HepG2 (cell line): ENCODE data around the gene ACYP2. TPM values are rescaled to one million over a fixed set of nuclear protein-coding genes. Genes with fewer than 3 reads are reported as not detected.

Experiments used
- ATF2 ChIP-seq: sonication (generic); formaldehyde crosslinking; IDR thresholded peaks from 2 replicates; pipeline ENCODE4 v1.4.0; 2020; ENCODE audit warnings: missing genetic modification reagents
- BCLAF1 ChIP-seq: fragments of 450-650 bp; IDR thresholded peaks from 2 replicates; pipeline ENCODE4 v1.6.1; 2017; ENCODE audit warnings: mild to moderate bottlenecking
- DR1 ChIP-seq: sonication (generic); formaldehyde crosslinking; IDR thresholded peaks from 2 replicates; pipeline ENCODE4 v1.8.0; 2021; ENCODE audit warnings: mild to moderate bottlenecking, missing genetic modification reagents, inconsistent platforms
- ELF3 ChIP-seq: IDR thresholded peaks from 2 replicates; pipeline ENCODE4 v1.6.1; 2016; ENCODE audit warnings: missing genetic modification reagents, missing compliant biosample characterization
- HINFP ChIP-seq: sonication (generic); formaldehyde crosslinking; IDR thresholded peaks from 2 replicates; pipeline ENCODE4 v1.4.0; 2020; ENCODE audit warnings: low read depth, mild to moderate bottlenecking, missing genetic modification reagents
- IKZF5 ChIP-seq: IDR thresholded peaks from 2 replicates; pipeline ENCODE4 v1.6.1; 2018; ENCODE audit warnings: missing genetic modification reagents, mild to moderate bottlenecking, missing compliant biosample characterization
- MTF1 ChIP-seq: sonication (generic); formaldehyde crosslinking; IDR thresholded peaks from 2 replicates; pipeline ENCODE4 v1.5.0; 2020; ENCODE audit warnings: missing genetic modification reagents
- NCOA5 ChIP-seq: sonication (generic); formaldehyde crosslinking; IDR thresholded peaks from 2 replicates; pipeline ENCODE4 v1.4.0; 2020; ENCODE audit warnings: missing genetic modification reagents
- NFIC ChIP-seq: IDR thresholded peaks from 2 replicates; pipeline ENCODE4 v1.6.1; 2012; ENCODE audit warnings: mild to moderate bottlenecking, low read length, inconsistent platforms
- NR0B2 ChIP-seq: sonication (generic); formaldehyde crosslinking; IDR thresholded peaks from 2 replicates; pipeline ENCODE4 v1.4.0; 2020; ENCODE audit warnings: mild to moderate bottlenecking, missing genetic modification reagents
- ONECUT2 ChIP-seq: sonication (generic); formaldehyde crosslinking; IDR thresholded peaks from 2 replicates; pipeline ENCODE4 v1.4.0; 2020; ENCODE audit warnings: missing genetic modification reagents
- PITX1 ChIP-seq: sonication (generic); formaldehyde crosslinking; IDR thresholded peaks from 2 replicates; pipeline ENCODE4 v1.5.1; 2020; ENCODE audit warnings: mild to moderate bottlenecking, missing genetic modification reagents
- SMAD1 ChIP-seq: sonication (generic); formaldehyde crosslinking; IDR thresholded peaks from 2 replicates; pipeline ENCODE4 v1.4.0; 2020; ENCODE audit warnings: missing genetic modification reagents, low read depth, mild to moderate bottlenecking, borderline replicate concordance
- SRY ChIP-seq: sonication (generic); formaldehyde crosslinking; IDR thresholded peaks from 2 replicates; pipeline ENCODE4 v1.8.0; 2022; ENCODE audit warnings: mild to moderate bottlenecking, missing genetic modification reagents
- U2AF2 ChIP-seq: fragments of 200-400 bp; formaldehyde crosslinking; IDR thresholded peaks from 2 replicates; pipeline ENCODE4 v1.6.1; 2017; ENCODE audit warnings: low read depth, mild to moderate bottlenecking, low read length
- ZFP1 ChIP-seq: IDR thresholded peaks from 2 replicates; pipeline ENCODE4 v1.6.1; 2016
- ZNF44 ChIP-seq: sonication (generic); formaldehyde crosslinking; IDR thresholded peaks from 2 replicates; pipeline ENCODE4 v1.5.1; 2020; ENCODE audit warnings: mild to moderate bottlenecking, missing genetic modification reagents
- ZNF567 ChIP-seq: sonication (generic); formaldehyde crosslinking; IDR thresholded peaks from 2 replicates; pipeline ENCODE4 v1.8.1; 2023; ENCODE audit warnings: mild to moderate bottlenecking, missing genetic modification reagents, borderline replicate concordance
- ZNF770 ChIP-seq: sonication (generic); formaldehyde crosslinking; IDR thresholded peaks from 2 replicates; pipeline ENCODE4 v1.5.0; 2020; ENCODE audit warnings: mild to moderate bottlenecking, missing genetic modification reagents
- ZSCAN30 ChIP-seq: sonication (generic); formaldehyde crosslinking; IDR thresholded peaks from 2 replicates; pipeline ENCODE4 v1.5.0; 2020; ENCODE audit warnings: mild to moderate bottlenecking, missing genetic modification reagents
- polyA plus RNA-seq, 8 experiments: library from polyadenylated mRNA; depleted of rRNA in 3 of 8; stranded (reverse) in 7 of 8; unstranded in 1 of 8; fragments of >200 nt; fragmentation: Illumina TruSeq in 4 of 8; extraction: Trizol in 4 of 8; gene quantifications; 2 replicates each; pipeline versions ENCODE4 v1.2.1 to v1.2.3, GENCODE V29; 2011 to 2016; ENCODE audit warnings: low read depth in 4 of 8, missing spikeins in 1 of 8, mixed read lengths in 1 of 8; ENCODE audit not compliant: insufficient read depth in 1 of 8
- total RNA-seq, 5 experiments: library from RNA; depleted of rRNA; stranded (reverse); fragments of >200 nt; fragmentation: Illumina TruSeq; extraction: Trizol; gene quantifications; 2 replicates each; pipeline ENCODE4 v1.2.3, GENCODE V29; 2016; ENCODE audit warnings: low read depth in 1 of 5

Gene ACYP2
- total and polyA plus RNA-seq, 2 of the 13 experiments (the other 11 are each of a cell fraction or from before 2014, with no cell fraction given): 12.3 to 12.7 TPM

GRCh38 chr2:54233832-54234649 lies 118.6 kb downstream of the ACYP2 start (continued):
- TF ChIP-seq NR0B2 (no peak), HINFP (CRISPR knock-in tag) (no peak), ZNF567 (CRISPR knock-in tag) (no peak), ZFP1 (peak; percentile 32; the same call in 1 of the 2 replicates), ELF3 (CRISPR knock-in tag) (peak; percentile 86), NFIC (peak; percentile 99), SMAD1 (CRISPR knock-in tag) (no peak), BCLAF1 (no peak), ZNF44 (CRISPR knock-in tag) (0 out of 2 replicates have a peak, but pooled peaks have one; percentile 45), MTF1 (no peak), NCOA5 (CRISPR knock-in tag) (no peak), PITX1 (CRISPR knock-in tag) (peak; percentile 100), ZNF770 (CRISPR knock-in tag) (no peak), U2AF2 (no peak), SRY (CRISPR knock-in tag) (no peak), ZSCAN30 (CRISPR knock-in tag) (no peak), DR1 (CRISPR knock-in tag) (no peak), IKZF5 (CRISPR knock-in tag) (peak; percentile 77), ATF2 (CRISPR knock-in tag) (peak; percentile 90), ONECUT2 (no peak; the same call in 1 of the 2 replicates)
